Measurements from ENCODE around the gene FLOT1. TPM values are rescaled to one million over a fixed set of nuclear protein-coding genes. Genes with fewer than 3 reads are reported as not detected.

FLOT1 gene
- total RNA-seq, 2 donors from 2014 or later: 121 to 141 TPM

DNA sequence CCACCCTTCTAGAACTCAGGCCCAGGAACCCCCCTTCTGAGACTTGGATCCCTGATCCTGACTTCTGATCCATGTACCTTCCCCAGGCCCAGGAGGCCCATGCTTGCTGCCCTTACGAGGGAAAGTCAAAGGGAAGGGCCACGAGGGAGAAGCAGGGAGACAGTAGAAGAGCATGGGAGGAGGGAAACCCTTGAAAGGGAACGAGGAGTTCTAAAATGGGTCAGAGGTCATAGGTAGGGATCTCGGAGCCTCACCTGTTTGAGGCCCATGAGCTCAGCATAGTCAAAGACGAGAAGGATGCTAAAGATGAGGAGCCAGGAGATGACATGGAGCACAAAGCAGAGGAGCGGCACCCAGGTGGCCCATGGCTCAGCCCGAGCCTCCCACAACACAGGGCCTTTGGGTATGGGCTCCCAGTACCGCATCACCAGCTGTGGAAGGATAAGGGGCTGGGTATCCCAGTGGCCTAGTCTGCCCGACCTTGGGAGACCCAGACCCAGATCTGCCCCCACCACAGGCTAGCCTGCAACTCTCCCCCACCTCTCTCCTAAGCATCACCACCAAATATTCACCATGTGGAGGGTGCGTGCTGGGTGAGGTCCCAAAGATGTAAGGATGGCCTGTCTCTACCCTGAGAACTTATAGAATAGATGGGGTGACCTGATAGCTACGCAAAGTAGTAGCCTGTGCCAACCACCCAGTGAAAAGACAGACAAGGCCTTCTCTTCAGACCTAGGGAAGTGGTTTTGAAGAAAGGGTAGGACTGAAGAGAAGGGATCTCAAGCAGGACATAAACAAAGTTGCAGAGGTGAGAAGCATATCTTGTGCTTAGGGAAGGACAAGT is 53.2 kb downstream of the FLOT1 start:
- no peak for DNase-seq
- peaks cover 6% of the 10 kb centered on the region for H3K4me1 ChIP-seq (ENCODE audit: control insufficient read depth, insufficient read depth, low read length)
- peaks cover 12% of the 10 kb centered on the region for H3K36me3 Mint-ChIP-seq (ENCODE audit: low read depth)
- peaks cover 45% of the 10 kb centered on the region for H3K4me1 Mint-ChIP-seq
- H3K27ac Mint-ChIP-seq: no peak overlapping the region
- 93 to 95% methylated on average over 6 to 11 of the region's 11 CpGs for WGBS, 2 experiments (ENCODE audit: insufficient coverage in 1 of 2, insufficient read length in 1 of 2)
- H3K9me3 Mint-ChIP-seq: no peaks in the 10 kb centered on the region
- no peaks in the 10 kb centered on the region for H3K9me3 ChIP-seq (ENCODE audit: control insufficient read depth, low read length)
- no peaks in the 10 kb centered on the region for H3K27me3 Mint-ChIP-seq (ENCODE audit: insufficient read depth)
- no peak overlapping the region for H3K9ac ChIP-seq (ENCODE audit: extremely low read depth, low read length, poor library complexity, severe bottlenecking)
- H3K36me3 ChIP-seq (ENCODE audit: control insufficient read depth, insufficient read depth, low read length): peaks cover 3% of the 10 kb centered on the region
- TF ChIP-seq, protein P1, sequence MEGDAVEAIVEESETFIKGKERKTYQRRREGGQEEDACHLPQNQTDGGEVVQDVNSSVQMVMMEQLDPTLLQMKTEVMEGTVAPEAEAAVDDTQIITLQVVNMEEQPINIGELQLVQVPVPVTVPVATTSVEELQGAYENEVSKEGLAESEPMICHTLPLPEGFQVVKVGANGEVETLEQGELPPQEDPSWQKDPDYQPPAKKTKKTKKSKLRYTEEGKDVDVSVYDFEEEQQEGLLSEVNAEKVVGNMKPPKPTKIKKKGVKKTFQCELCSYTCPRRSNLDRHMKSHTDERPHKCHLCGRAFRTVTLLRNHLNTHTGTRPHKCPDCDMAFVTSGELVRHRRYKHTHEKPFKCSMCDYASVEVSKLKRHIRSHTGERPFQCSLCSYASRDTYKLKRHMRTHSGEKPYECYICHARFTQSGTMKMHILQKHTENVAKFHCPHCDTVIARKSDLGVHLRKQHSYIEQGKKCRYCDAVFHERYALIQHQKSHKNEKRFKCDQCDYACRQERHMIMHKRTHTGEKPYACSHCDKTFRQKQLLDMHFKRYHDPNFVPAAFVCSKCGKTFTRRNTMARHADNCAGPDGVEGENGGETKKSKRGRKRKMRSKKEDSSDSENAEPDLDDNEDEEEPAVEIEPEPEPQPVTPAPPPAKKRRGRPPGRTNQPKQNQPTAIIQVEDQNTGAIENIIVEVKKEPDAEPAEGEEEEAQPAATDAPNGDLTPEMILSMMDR (conservative IDR thresholded peaks at IDR 0.05): no peak
- no peak overlapping the region for H3K27ac ChIP-seq (ENCODE audit: low read depth, low read length)
- peak overlapping the region; percentile 94 for H3K4me3 ChIP-seq (ENCODE audit: low read length)
- no peaks in the 10 kb centered on the region for H3K27me3 ChIP-seq (ENCODE audit: control insufficient read depth, insufficient read depth, low read length, poor library complexity, severe bottlenecking)
- peak overlapping the region; percentile 78 for H3K4me3 Mint-ChIP-seq

DNA sequence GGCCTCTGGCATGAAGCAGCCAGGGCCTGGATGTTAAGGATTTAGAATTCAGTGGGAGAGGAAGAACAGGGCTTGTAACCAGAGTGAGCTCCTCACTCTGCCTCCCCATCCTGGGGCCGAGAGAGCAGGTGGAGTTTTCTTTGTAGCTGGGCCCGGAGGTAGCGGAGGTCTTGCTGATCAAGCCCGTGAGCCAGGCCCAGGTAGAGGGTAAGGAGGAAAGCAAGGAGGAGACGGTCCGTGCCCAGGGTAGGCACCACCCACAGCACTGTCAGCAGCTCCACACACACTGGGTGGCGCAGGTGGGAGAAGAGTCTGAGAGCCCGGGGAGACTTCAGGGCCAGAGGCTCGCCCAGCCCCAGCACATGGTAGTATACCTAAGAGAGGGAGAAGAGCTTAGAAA is 53.9 kb downstream of the FLOT1 start:
- Mint-ChIP-seq H3K27me3 (ENCODE audit: insufficient read depth) (no peaks in the 10 kb centered on the region), H3K4me3 (peak overlapping the region; percentile 75), H3K9me3 (no peaks in the 10 kb centered on the region), H3K36me3 (ENCODE audit: low read depth) (peaks cover 12% of the 10 kb centered on the region), H3K27ac (no peak overlapping the region), H3K4me1 (peaks cover 52% of the 10 kb centered on the region)
- Histone ChIP-seq H3K4me3 (ENCODE audit: low read length) (peak overlapping the region; percentile 95), H3K36me3 (ENCODE audit: control insufficient read depth, insufficient read depth, low read length) (peaks cover 3% of the 10 kb centered on the region), H3K27ac (ENCODE audit: low read depth, low read length) (no peak overlapping the region), H3K9ac (ENCODE audit: extremely low read depth, low read length, poor library complexity, severe bottlenecking) (no peak overlapping the region), H3K9me3 (ENCODE audit: control insufficient read depth, low read length) (no peaks in the 10 kb centered on the region), H3K27me3 (ENCODE audit: control insufficient read depth, insufficient read depth, low read length, poor library complexity, severe bottlenecking) (no peaks in the 10 kb centered on the region), H3K4me1 (ENCODE audit: control insufficient read depth, insufficient read depth, low read length) (peaks cover 6% of the 10 kb centered on the region)
- TF ChIP-seq, protein P1 (conservative IDR thresholded peaks at IDR 0.05): no peak
- 96% methylated on average over 9 of the region's 9 CpGs; no CpG with 5 or more reads in 1 of the 2 experiments for WGBS, 2 experiments (ENCODE audit: insufficient coverage in 1 of 2, insufficient read length in 1 of 2)
- DNase-seq: no peak

DNA sequence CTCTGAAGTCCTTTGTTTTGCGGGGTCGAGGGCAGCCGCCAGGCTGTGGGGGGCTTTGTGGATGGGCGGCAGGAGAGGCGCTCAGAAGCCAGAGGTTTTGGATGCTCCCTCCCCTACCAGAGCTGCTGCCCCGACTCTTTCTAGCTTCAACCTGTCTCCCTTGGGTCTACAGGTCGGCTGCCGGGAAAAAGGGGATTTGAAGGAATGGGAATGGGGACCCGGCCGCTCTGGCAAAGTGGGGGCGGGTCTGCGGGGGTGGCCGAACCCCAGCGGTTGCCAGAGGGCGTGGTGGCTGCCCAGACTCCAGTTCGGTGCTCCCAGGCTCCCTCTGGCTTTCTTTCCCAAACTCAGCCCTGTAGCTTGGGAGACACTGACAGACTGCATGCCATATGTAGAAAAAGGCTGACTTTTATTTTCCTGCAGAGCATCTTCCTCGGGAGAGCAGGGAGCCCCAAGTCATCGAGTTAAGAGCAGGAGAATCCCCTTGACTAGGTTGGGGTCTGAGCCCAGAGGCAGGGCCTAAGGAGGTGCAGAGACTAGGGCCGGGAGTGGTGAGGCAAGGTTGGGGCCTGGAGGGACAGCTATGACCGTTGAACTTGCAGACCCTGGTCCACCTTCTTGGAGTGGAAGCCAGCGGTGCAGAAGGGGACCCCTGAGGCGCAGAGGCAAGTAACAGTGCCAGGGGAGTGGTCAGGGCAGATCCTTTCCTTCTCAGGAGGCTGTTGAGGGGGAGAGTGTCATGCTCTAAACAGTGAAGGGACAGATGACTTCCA is 54.6 kb downstream of the FLOT1 start:
- H3K9me3 ChIP-seq (ENCODE audit: control insufficient read depth, low read length): no peaks in the 10 kb centered on the region
- peaks cover 59% of the 10 kb centered on the region for H3K4me1 Mint-ChIP-seq
- TF ChIP-seq, protein P1 (conservative IDR thresholded peaks at IDR 0.05): peak; percentile 11
- H3K36me3 Mint-ChIP-seq (ENCODE audit: low read depth): peaks cover 12% of the 10 kb centered on the region
- H3K36me3 ChIP-seq (ENCODE audit: control insufficient read depth, insufficient read depth, low read length): peaks cover 5% of the 10 kb centered on the region
- peak overlapping the region; percentile 88 for H3K27ac Mint-ChIP-seq
- H3K4me1 ChIP-seq (ENCODE audit: control insufficient read depth, insufficient read depth, low read length): peaks cover 10% of the 10 kb centered on the region
- H3K27me3 Mint-ChIP-seq (ENCODE audit: insufficient read depth): no peaks in the 10 kb centered on the region
- no peaks in the 10 kb centered on the region for H3K9me3 Mint-ChIP-seq
- H3K9ac ChIP-seq (ENCODE audit: extremely low read depth, low read length, poor library complexity, severe bottlenecking): peak overlapping the region; percentile 66
- WGBS, 2 experiments (ENCODE audit: insufficient coverage in 1 of 2, insufficient read length in 1 of 2): 18 to 62% methylated on average over 5 to 22 of the region's 22 CpGs
- H3K27me3 ChIP-seq (ENCODE audit: control insufficient read depth, insufficient read depth, low read length, poor library complexity, severe bottlenecking): no peaks in the 10 kb centered on the region
- no peak for DNase-seq
- peak overlapping the region; percentile 95 for H3K4me3 ChIP-seq (ENCODE audit: low read length)
- H3K4me3 Mint-ChIP-seq: peak overlapping the region; percentile 75
- H3K27ac ChIP-seq (ENCODE audit: low read depth, low read length): peak overlapping the region; percentile 97
